Neutrophil (primary cell): ENCODE data around the gene DNAJC7.

Experiments
- H3K27ac ChIP-seq: fragments of 200-600 bp; sonication (generic); 2 replicates; pipeline ENCODE4 v1.5.1; 2016; ENCODE audit warnings: mild to moderate bottlenecking, moderate library complexity
- H3K27me3 ChIP-seq: fragments of 200-600 bp; sonication (generic); 2 replicates; pipeline ENCODE4 v1.6.0; 2016; ENCODE audit warnings: mild to moderate bottlenecking
- H3K36me3 ChIP-seq: fragments of 200-600 bp; sonication (generic); 2 replicates; pipeline ENCODE4 v1.5.1; 2017
- H3K4me1 ChIP-seq, 2 experiments: fragments of 200-600 bp in 1 of 2; sonication (generic) in 1 of 2; 1 replicate in 1 of 2; 2 replicates in 1 of 2; pipeline versions ENCODE4 v1.5.1 to v1.6.1; 2013 to 2016; ENCODE audit warnings: low read depth in 1 of 2, low read length in 1 of 2, mild to moderate bottlenecking in 1 of 2, moderate library complexity in 1 of 2; ENCODE audit not compliant: control insufficient read depth in 1 of 2, insufficient read depth in 1 of 2
- H3K4me3 ChIP-seq, 2 experiments: fragments of 200-600 bp in 1 of 2; sonication (generic) in 1 of 2; 1 replicate in 1 of 2; 2 replicates in 1 of 2; pipeline ENCODE4 v1.5.1; 2013 to 2016; ENCODE audit warnings: low read depth in 1 of 2, low read length in 1 of 2, mild to moderate bottlenecking in 1 of 2, moderate library complexity in 1 of 2
- H3K9me3 ChIP-seq: fragments of 200-600 bp; sonication (generic); 2 replicates; pipeline ENCODE4 v1.5.1; 2016
- TF ChIP-seq, protein P1 (sequence below): fragments of 200-600 bp; sonication (generic); IDR thresholded peaks from 2 replicates; pipeline ENCODE4 v1.5.1; 2016; ENCODE audit warnings: antibody characterized with exemption

The DNAJC7 gene

DNA sequence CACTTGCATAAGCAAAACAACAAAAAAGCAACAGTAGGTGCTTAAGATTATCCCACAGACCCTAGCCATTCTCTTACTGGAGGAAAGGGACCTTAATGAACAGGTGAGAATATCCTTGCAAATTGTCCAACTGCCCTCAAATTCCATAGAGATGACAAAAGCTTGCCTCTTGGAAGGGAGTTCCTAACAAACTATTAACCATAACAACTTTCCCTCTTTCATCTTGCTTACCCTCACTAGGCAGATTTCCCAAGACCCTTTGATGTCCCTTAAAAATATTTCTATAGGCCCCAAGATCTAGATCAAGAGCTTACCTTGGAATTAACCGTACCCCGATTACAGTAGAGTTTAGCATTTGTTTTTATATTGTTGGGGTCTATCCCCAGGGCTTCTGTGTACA is 28.8 kb downstream of the DNAJC7 start:
- Histone ChIP-seq H3K9me3 (no peaks in the 10 kb centered on the region), H3K4me1 (peaks cover 0 to 9% of the 10 kb centered on the region in 2 experiments), H3K27ac (no peak overlapping the region), H3K4me3 (no peak overlapping the region), H3K36me3 (peaks cover 94% of the 10 kb centered on the region), H3K27me3 (no peaks in the 10 kb centered on the region)
- TF ChIP-seq, protein P1, sequence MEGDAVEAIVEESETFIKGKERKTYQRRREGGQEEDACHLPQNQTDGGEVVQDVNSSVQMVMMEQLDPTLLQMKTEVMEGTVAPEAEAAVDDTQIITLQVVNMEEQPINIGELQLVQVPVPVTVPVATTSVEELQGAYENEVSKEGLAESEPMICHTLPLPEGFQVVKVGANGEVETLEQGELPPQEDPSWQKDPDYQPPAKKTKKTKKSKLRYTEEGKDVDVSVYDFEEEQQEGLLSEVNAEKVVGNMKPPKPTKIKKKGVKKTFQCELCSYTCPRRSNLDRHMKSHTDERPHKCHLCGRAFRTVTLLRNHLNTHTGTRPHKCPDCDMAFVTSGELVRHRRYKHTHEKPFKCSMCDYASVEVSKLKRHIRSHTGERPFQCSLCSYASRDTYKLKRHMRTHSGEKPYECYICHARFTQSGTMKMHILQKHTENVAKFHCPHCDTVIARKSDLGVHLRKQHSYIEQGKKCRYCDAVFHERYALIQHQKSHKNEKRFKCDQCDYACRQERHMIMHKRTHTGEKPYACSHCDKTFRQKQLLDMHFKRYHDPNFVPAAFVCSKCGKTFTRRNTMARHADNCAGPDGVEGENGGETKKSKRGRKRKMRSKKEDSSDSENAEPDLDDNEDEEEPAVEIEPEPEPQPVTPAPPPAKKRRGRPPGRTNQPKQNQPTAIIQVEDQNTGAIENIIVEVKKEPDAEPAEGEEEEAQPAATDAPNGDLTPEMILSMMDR, result no peak

DNA sequence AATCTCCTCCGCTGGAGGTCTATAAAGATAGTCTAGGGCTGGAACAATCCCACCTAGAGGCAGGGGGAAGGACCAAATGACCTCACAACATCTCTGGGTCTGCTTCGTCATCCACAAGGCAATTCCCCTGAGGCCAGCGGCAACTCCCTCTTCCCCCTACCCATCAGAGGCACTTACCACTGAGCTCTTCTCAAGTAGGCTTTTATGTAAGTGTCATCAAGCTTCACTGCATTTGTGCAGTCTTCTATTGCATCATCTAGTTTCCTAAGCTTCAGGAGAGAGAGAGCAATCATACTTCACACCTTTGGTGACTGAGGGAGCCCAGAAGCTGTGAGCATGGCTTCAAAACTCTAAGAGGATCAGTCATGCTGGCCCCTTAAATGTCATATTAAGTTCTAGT is 29.6 kb downstream of the DNAJC7 start:
- Histone ChIP-seq H3K4me1 (peaks cover 0 to 9% of the 10 kb centered on the region in 2 experiments), H3K36me3 (peaks cover 92% of the 10 kb centered on the region), H3K9me3 (no peaks in the 10 kb centered on the region), H3K27me3 (no peaks in the 10 kb centered on the region), H3K4me3 (no peak overlapping the region), H3K27ac (no peak overlapping the region)
- TF ChIP-seq, protein P1, result no peak

DNA sequence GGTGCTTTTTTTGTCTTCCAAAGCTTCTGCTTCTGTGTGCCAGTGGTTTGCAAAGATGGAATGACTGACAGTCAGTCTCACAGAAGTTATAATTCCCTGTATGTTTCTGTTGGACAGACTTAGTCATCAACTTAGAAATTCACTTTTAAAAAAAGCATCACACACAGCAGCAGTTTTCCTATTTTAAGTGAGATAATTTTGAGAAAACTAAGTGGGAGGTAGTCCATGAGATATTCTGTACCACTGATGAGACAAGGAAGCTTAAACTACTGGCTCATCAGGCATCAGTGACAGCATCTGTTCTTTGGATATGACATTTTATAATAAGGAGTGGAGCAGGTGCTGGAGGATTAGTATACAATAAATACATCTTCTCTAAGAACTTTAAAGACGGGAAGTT is 30.6 kb downstream of the DNAJC7 start:
- TF ChIP-seq, protein P1, result no peak
- H3K27me3 ChIP-seq, result no peaks in the 10 kb centered on the region
- peaks cover 92% of the 10 kb centered on the region for H3K36me3 ChIP-seq
- H3K4me3 ChIP-seq, result no peak overlapping the region
- no peak overlapping the region for H3K27ac ChIP-seq
- peaks cover 0 to 9% of the 10 kb centered on the region in 2 experiments for H3K4me1 ChIP-seq
- no peaks in the 10 kb centered on the region for H3K9me3 ChIP-seq

DNA sequence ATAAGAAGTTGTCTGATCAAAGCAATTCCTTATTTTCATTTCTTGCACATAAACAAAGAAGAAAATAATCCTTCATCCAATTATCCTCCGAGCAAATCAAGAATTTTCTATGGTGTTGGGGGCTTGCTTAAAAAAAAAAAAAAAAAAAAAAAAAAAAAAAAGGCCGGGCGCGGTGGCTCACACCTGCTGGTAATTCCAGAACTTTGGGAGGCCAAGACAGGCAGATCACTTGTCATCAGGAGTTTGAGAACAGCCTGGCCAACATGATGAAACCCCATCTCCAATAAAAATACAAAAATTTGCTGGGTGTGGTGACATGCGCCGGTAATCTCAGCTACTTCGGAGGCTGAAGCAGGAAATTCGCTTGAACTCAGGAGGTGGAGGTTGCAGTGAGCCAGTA is 31.3 kb downstream of the DNAJC7 start:
- Histone ChIP-seq H3K4me1 (peaks cover 0 to 9% of the 10 kb centered on the region in 2 experiments), H3K4me3 (no peak overlapping the region), H3K9me3 (no peaks in the 10 kb centered on the region), H3K27me3 (no peaks in the 10 kb centered on the region), H3K27ac (no peak overlapping the region), H3K36me3 (peaks cover 92% of the 10 kb centered on the region)
- TF ChIP-seq, protein P1, result no peak

DNA sequence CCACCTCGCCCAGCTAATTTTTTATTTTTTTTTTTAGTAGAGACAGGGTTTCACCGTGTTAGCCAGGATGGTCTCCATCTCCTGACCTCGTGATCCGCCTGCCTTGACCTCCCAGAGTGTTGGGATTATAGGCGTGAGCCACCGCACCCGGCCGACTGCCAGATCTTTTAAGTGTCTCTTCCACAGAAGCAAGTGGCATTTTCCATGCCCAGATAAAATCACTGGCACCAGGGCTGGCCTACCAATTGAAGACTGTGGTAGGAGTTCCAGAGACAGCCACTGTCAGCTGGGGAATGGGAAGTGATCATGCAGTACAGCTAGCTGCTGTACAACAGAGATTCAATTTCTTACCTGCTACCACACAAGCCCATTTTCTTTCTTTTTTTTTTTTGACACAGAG is 32.8 kb downstream of the DNAJC7 start:
- TF ChIP-seq, protein P1, result no peak
- H3K27me3 ChIP-seq, result no peaks in the 10 kb centered on the region
- peaks cover 90% of the 10 kb centered on the region for H3K36me3 ChIP-seq
- H3K4me3 ChIP-seq, result no peak overlapping the region
- H3K27ac ChIP-seq, result no peak overlapping the region
- no peaks in the 10 kb centered on the region for H3K9me3 ChIP-seq
- peaks cover 0 to 9% of the 10 kb centered on the region in 2 experiments for H3K4me1 ChIP-seq
